ENCODE measurements around the gene REN. TPM values are rescaled to one million over a fixed set of nuclear protein-coding genes. Genes with fewer than 3 reads are reported as not detected.

The REN gene
- total and polyA plus RNA-seq, 2 donors (not counting 3 experiments of a cell fraction or from before 2014, with no cell fraction given) = 0.11 TPM; not detected in 1

DNA sequence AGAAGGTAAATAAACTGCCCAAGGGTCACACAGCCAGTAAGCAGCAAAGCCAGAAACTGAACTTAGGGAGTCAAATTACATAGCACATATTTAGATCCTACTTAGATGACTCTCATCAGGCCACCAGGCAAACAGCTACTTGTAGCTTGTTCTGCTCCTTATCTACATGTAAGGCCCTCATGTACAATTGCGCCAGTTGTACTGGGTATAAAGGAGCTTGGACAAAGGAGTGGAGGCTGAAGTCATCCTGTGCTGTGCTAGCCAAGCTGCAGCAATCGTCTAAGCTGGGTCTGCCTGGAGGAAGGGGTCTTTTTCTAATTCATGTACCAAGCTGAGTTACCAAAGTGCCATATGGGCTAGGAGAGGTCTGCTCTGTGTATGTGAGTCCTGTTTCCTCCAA is 27.0 kb downstream of the REN start:
- no peak overlapping the region for H3K9ac ChIP-seq (replicated peaks; ENCODE audit: extremely low read depth, insufficient read depth, low read length)
- CTCF ChIA-PET = interaction anchor here (1.3 to 3.2 kb wide), 4 partner anchors 8 to 268 kb away, joined by 4 to 11 read pairs (median 6); partner anchors contain the start of gene GOLT1A
- H3K9me3 ChIP-seq (replicated peaks; ENCODE audit: control insufficient read depth, insufficient read depth, low read length) = no peaks in the 10 kb centered on the region
- TF ChIP-seq POLR2AphosphoS5 (IDR thresholded peaks at IDR 0.05; ENCODE audit: insufficient read depth, low read depth, low read length) = no peak
- no peak for TF ChIP-seq POLR2A (IDR thresholded peaks at IDR 0.05; ENCODE audit: low read depth, low read length)
- TF ChIP-seq GATA2 (IDR thresholded peaks at IDR 0.05; ENCODE audit: insufficient read depth, insufficient read length, low read depth, low read length) = no peak
- TF ChIP-seq JUN (IDR thresholded peaks at IDR 0.05; ENCODE audit: borderline replicate concordance, insufficient read depth, insufficient read length, low read depth) = no peak
- TF ChIP-seq MYC (IDR thresholded peaks at IDR 0.05; ENCODE audit: low read depth, low read length) = no peak
- no peak for TF ChIP-seq EZH2 (IDR thresholded peaks at IDR 0.05; ENCODE audit: borderline replicate concordance, low read depth, low read length, severe bottlenecking)
- TF ChIP-seq, protein P1, sequence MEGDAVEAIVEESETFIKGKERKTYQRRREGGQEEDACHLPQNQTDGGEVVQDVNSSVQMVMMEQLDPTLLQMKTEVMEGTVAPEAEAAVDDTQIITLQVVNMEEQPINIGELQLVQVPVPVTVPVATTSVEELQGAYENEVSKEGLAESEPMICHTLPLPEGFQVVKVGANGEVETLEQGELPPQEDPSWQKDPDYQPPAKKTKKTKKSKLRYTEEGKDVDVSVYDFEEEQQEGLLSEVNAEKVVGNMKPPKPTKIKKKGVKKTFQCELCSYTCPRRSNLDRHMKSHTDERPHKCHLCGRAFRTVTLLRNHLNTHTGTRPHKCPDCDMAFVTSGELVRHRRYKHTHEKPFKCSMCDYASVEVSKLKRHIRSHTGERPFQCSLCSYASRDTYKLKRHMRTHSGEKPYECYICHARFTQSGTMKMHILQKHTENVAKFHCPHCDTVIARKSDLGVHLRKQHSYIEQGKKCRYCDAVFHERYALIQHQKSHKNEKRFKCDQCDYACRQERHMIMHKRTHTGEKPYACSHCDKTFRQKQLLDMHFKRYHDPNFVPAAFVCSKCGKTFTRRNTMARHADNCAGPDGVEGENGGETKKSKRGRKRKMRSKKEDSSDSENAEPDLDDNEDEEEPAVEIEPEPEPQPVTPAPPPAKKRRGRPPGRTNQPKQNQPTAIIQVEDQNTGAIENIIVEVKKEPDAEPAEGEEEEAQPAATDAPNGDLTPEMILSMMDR (IDR thresholded peaks at IDR 0.05; ENCODE audit: extremely low read depth in 1 of 2, insufficient read depth in 1 of 2, low read depth in 1 of 2, low read length in 2 of 2) = no peak
- TF ChIP-seq, protein P2, sequence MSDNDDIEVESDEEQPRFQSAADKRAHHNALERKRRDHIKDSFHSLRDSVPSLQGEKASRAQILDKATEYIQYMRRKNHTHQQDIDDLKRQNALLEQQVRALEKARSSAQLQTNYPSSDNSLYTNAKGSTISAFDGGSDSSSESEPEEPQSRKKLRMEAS (IDR thresholded peaks at IDR 0.05; ENCODE audit: insufficient read depth, insufficient read length) = no peak
- no peak for TF ChIP-seq FOS (IDR thresholded peaks at IDR 0.05; ENCODE audit: borderline replicate concordance, insufficient read depth, low read length)
- no peaks in the 10 kb centered on the region for H3K27me3 ChIP-seq (ENCODE audit: control insufficient read depth in 2 of 2, insufficient read depth in 2 of 2, low read length in 2 of 2)
- dilution Hi-C loops (cut with MboI; ENCODE audit: extremely low pct_ligation_motif_present, low sequenced_read_pairs) (loop anchor here (25.0 kb wide), 1 partner anchor 277 kb away; the partner anchor contains the start of gene SNRPE), intact Hi-C loops (cut with micrococcal nuclease) (no loop called here)
- H3K4me2 ChIP-seq (ENCODE audit: insufficient read depth, low read length) = no peak overlapping the region
- FAIRE-seq (no peak), DNase-seq (ENCODE audit: low read depth, low spot score) (no peak)
- H4K20me1 ChIP-seq (replicated peaks; ENCODE audit: control insufficient read depth, extremely low read depth, insufficient read depth, low read length) = no peaks in the 10 kb centered on the region
- H3K79me2 ChIP-seq (ENCODE audit: control insufficient read depth, insufficient read depth, low read length) = no peaks in the 10 kb centered on the region
- no peak overlapping the region for H3K27ac ChIP-seq (ENCODE audit: insufficient read depth, low read depth, low read length)
- peaks cover 0 to 6% of the 10 kb centered on the region in 2 experiments for H3K36me3 ChIP-seq (ENCODE audit: control insufficient read depth in 2 of 2, extremely low read depth in 1 of 2, insufficient read depth in 2 of 2, low read length in 2 of 2)
- H3K9me1 ChIP-seq (replicated peaks; ENCODE audit: control insufficient read depth, extremely low read depth, insufficient read depth, low read length) = no peaks in the 10 kb centered on the region
- BruUV-seq (replicated peaks) = no TSS peak
- POLR2A ChIA-PET = interaction anchor here (0.6 kb wide), 1 partner anchor 13 kb away, joined by 3 read pairs; the partner anchor contains the start of gene ETNK2
- no peaks in the 10 kb centered on the region for H3K4me1 ChIP-seq (ENCODE audit: control insufficient read depth, extremely low read depth, insufficient read depth, low read length)
- H2AFZ ChIP-seq (ENCODE audit: low read depth, low read length) = no peak overlapping the region
- H3K4me3 ChIP-seq (replicated peaks in 1 of 3; ENCODE audit: insufficient read depth in 1 of 3, low read depth in 1 of 3, low read length in 3 of 3) = no peak overlapping the region

Data from endothelial cell of umbilical vein (primary cell).